OCI-LY3 (cell line): ENCODE measurements around the gene VRK3.

Experiments used
- EZH2phosphoT487 ChIP-seq: fragments of 200-600 bp; shearing (Covaris generic); IDR thresholded peaks from 2 replicates; pipeline ENCODE4 v1.6.1; 2018; ENCODE audit warnings: antibody characterized with exemption, mixed run types, low read depth
- TF ChIP-seq, protein P1 (sequence below): fragments of 200-600, 300-600 bp; sonication (generic); IDR thresholded peaks from 2 replicates; pipeline ENCODE4 v1.5.1; 2014; ENCODE audit warnings: antibody characterized with exemption, low read length, low read depth

- TF ChIP-seq, protein P1, sequence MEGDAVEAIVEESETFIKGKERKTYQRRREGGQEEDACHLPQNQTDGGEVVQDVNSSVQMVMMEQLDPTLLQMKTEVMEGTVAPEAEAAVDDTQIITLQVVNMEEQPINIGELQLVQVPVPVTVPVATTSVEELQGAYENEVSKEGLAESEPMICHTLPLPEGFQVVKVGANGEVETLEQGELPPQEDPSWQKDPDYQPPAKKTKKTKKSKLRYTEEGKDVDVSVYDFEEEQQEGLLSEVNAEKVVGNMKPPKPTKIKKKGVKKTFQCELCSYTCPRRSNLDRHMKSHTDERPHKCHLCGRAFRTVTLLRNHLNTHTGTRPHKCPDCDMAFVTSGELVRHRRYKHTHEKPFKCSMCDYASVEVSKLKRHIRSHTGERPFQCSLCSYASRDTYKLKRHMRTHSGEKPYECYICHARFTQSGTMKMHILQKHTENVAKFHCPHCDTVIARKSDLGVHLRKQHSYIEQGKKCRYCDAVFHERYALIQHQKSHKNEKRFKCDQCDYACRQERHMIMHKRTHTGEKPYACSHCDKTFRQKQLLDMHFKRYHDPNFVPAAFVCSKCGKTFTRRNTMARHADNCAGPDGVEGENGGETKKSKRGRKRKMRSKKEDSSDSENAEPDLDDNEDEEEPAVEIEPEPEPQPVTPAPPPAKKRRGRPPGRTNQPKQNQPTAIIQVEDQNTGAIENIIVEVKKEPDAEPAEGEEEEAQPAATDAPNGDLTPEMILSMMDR = no peak
- no peak for TF ChIP-seq EZH2phosphoT487
Observed at GRCh38 chr19:49931293-49932040, 93.7 kb downstream of the VRK3 start.
